GM06990 (cell line): ENCODE data around the gene SSBP3.
"Not testable (repeated sequence)": the region's sequence is repeated elsewhere in the genome, so short reads cannot be mapped to it uniquely, and the experiment has no call there.

Experiments
- DNase-seq: peaks from one replicate; pipeline ENCODE4 v3.0.0-alpha.2; 2011; ENCODE audit not compliant: insufficient read length; ENCODE audit errors: extremely low read depth
- H3K27me3 ChIP-seq: replicated peaks from 2 replicates; pipeline ENCODE4 v1.6.0; 2011; ENCODE audit warnings: low read length; ENCODE audit not compliant: control insufficient read depth, insufficient read depth
- H3K36me3 ChIP-seq: 2 replicates; pipeline ENCODE4 v1.5.1; 2011; ENCODE audit warnings: low read length; ENCODE audit not compliant: control insufficient read depth, insufficient read depth
- H3K4me3 ChIP-seq: replicated peaks from 2 replicates; pipeline ENCODE4 v1.5.1; 2011; ENCODE audit warnings: low read depth, mild to moderate bottlenecking, control low read depth, low read length
- TF ChIP-seq, protein P1 (sequence below): IDR thresholded peaks from 2 replicates; pipeline ENCODE4 v1.5.1; 2011; ENCODE audit warnings: low read length, control low read depth, mild to moderate bottlenecking, inconsistent platforms; ENCODE audit not compliant: insufficient read depth, poor library complexity, severe bottlenecking

SSBP3 gene

DNA sequence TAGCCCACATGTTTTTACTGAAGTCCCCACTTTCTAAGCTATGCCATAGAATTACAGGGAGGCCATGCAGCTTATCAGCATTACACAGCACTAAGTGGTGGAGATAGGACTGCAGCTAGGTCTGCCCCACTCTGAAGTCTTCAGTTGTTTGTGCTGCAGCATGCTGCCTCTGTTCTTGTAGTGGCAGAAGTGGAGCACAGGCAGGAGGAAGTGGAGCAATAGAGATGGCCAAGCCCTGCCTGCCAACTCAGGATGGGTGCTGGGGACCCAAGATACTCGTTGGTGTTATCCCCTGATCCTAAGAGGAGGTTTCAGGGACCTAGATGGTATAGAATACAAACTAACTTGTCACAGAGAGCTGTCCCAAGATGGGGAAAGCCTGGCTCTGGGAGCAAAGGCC lies 193.3 kb downstream of the SSBP3 start:
- Histone ChIP-seq H3K27me3 (no peaks in the 10 kb centered on the region), H3K36me3 (peaks cover 58% of the 10 kb centered on the region), H3K4me3 (no peak overlapping the region)
- TF ChIP-seq, protein P1, sequence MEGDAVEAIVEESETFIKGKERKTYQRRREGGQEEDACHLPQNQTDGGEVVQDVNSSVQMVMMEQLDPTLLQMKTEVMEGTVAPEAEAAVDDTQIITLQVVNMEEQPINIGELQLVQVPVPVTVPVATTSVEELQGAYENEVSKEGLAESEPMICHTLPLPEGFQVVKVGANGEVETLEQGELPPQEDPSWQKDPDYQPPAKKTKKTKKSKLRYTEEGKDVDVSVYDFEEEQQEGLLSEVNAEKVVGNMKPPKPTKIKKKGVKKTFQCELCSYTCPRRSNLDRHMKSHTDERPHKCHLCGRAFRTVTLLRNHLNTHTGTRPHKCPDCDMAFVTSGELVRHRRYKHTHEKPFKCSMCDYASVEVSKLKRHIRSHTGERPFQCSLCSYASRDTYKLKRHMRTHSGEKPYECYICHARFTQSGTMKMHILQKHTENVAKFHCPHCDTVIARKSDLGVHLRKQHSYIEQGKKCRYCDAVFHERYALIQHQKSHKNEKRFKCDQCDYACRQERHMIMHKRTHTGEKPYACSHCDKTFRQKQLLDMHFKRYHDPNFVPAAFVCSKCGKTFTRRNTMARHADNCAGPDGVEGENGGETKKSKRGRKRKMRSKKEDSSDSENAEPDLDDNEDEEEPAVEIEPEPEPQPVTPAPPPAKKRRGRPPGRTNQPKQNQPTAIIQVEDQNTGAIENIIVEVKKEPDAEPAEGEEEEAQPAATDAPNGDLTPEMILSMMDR = no peak
- no peak for DNase-seq

DNA sequence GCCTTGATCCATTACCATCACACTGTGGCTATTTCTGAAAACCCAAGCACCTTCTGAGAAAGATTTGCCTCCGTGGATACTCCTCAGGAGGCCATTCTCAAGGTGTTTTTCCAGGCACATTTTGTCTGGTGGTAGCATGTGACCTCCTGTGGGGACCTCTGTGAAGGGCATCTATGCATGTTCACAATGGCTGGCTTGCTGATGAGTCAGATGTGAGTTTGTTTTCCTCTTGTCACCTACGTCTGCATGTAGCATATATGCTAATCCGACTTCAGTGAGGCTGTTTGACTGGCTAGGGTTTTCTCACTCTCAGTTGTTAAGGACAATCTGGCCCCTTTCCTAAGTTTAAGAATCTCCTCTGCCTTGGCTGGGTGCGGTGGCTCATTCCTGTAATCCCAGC lies 198.3 kb downstream of the SSBP3 start:
- peaks cover 28% of the 10 kb centered on the region for H3K36me3 ChIP-seq
- not testable (repeated sequence) for H3K4me3 ChIP-seq, DNase-seq, H3K27me3 ChIP-seq

DNA sequence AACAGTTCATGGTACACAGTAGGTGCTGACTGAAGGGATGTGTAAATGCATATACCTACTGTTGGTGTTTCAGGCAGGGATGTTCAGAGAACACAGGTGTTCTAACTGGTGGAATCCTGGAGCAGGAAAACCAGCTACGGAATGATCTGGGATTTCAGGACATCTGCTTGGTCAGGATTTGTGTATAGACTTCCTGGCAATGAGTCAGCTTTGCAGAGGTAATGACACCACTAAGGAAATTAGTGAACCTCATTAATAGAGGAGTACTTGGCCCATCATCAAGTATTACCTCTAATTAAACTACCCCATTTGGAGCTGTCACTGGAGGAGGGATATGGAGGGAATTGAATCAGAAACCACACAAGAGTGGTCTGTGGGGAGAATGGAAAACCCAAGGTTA lies 198.9 kb downstream of the SSBP3 start:
- DNase-seq = no peak
- H3K4me3 ChIP-seq = no peak overlapping the region
- no peaks in the 10 kb centered on the region for H3K27me3 ChIP-seq
- peaks cover 22% of the 10 kb centered on the region for H3K36me3 ChIP-seq
- TF ChIP-seq, protein P1 = no peak

DNA sequence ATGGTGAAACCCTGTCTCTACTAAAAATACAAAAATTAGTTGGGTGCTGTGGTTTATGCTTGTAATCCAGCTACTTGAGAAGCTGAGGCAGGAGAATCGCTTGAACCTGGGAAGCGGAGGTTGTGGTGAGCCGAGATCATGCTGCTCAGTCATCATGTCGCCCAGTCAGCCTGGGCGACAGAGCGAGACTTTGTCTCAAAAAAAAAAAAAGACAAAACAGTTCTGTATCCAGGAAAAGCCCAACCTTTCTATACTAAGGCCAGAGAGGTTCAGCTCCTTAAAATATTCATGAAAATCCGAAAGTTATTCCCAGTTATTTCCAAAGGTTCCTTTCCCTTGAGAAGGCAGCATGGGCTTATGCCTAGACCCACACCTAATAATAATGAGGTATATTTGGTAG lies 202.0 kb downstream of the SSBP3 start:
- no peaks in the 10 kb centered on the region for H3K27me3 ChIP-seq
- H3K36me3 ChIP-seq = peaks cover 7% of the 10 kb centered on the region
- TF ChIP-seq, protein P1 = no peak
- H3K4me3 ChIP-seq = no peak overlapping the region
- DNase-seq = no peak

DNA sequence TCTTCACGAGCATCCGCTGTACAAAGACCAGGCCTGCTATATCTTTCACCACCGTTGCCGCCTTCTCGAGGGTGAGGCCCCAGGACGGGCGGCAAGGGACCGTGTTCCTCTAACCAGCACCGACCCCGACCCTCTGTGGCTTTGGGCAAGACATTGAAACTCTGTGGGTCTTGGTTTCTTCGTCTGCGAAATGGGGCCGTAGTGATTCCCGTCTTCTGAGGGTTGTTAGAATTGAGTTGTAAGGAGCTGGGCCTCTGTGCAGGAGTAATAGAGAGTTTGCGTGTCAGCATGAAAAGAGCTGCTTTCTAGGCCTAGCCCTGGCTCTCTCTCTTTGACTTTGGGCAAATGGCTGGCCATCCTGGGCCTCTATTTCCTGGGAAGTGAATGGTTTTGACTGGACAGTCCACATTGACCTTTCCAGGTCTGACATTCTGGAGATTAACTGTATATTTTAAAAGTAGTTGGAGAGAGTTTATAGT lies 205.6 kb downstream of the SSBP3 start:
- peaks cover 4% of the 10 kb centered on the region for H3K36me3 ChIP-seq
- TF ChIP-seq, protein P1 = no peak
- DNase-seq = no peak
- no peaks in the 10 kb centered on the region for H3K27me3 ChIP-seq
- H3K4me3 ChIP-seq = peak overlapping the region; percentile 81

DNA sequence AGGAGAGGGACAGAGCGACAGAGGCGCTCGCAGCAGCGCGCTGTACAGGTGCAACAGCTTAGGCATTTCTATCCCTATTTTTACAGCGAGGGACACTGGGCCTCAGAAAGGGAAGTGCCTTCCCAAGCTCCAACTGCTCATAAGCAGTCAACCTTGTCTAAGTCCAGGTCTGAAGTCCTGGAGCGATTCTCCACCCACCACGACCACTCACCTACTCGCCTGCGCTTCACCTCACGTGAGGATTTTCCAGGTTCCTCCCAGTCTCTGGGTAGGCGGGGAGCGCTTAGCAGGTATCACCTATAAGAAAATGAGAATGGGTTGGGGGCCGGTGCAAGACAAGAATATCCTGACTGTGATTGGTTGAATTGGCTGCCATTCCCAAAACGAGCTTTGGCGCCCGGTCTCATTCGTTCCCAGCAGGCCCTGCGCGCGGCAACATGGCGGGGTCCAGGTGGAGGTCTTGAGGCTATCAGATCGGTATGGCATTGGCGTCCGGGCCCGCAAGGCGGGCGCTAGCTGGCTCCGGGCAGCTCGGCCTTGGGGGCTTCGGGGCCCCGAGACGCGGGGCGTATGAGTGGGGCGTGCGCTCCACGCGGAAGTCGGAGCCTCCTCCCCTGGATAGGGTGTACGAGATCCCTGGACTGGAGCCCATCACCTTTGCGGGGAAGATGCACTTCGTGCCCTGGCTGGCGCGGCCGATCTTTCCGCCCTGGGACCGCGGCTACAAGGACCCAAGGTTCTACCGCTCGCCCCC lies 206.3 kb downstream of the SSBP3 start, which contains the start of the genes CYB5RL and MRPL37:
Gene CYB5RL (minus strand): TSS at position 266 of the 754 bp plus-strand sequence. CDS start 4,414 bp downstream, outside the sequence.
Gene MRPL37 (plus strand): TSS at position 403 of the 754 bp plus-strand sequence. CDS start 77 bp downstream, at position 480.
- peak; percentile 88 for DNase-seq
- Histone ChIP-seq H3K36me3 (peaks cover 4% of the 10 kb centered on the region), H3K27me3 (no peaks in the 10 kb centered on the region), H3K4me3 (peak within 1 kb of the TSS; percentile 81)
- TF ChIP-seq, protein P1 = no peak
